Panc1 (cell line): ENCODE data around the gene TMA16. TPM values are rescaled to one million over a fixed set of nuclear protein-coding genes. Genes with fewer than 3 reads are reported as not detected.
"Not testable (repeated sequence)": the region's sequence is repeated elsewhere in the genome, so short reads cannot be mapped to it uniquely, and the experiment has no call there.

Experiments
- ATAC-seq: fragments of 200-7000 bp; cut with Tn5 transposase; 2 replicates; pipeline ENCODE4 v1.9.1; 2020; ENCODE audit warnings: mild to moderate bottlenecking, moderate library complexity
- Bru-seq: library from RNA; stranded (reverse); fragments of 400-500 nt; gene quantifications from one replicate; lab custom pipeline; 2021; lab: Mats Ljungman, UMichigan
- BruChase-seq, 2 experiments: library from RNA; stranded (reverse); fragments of 400-500 nt; gene quantifications; one replicate each; lab custom pipeline; 2021; lab: Mats Ljungman, UMichigan
- BruUV-seq: library from RNA; stranded (reverse); fragments of 400-500 nt; replicated peaks from 2 replicates; lab custom pipeline; 2021; lab: Mats Ljungman, UMichigan
- CTCF ChIA-PET: fragments of 300-600 bp; sonication (Branson Sonifier 250); formaldehyde crosslinking; loops from one replicate; lab custom pipeline; 2022; ENCODE audit warnings: antibody characterized with exemption; lab: Charles Lee
- POLR2A ChIA-PET: fragments of 300-600 bp; sonication (Branson Sonifier 250); formaldehyde crosslinking; loops from one replicate; lab custom pipeline; 2022; ENCODE audit warnings: antibody characterized with exemption; lab: Charles Lee
- DNase-seq: peaks from one replicate; pipeline ENCODE4 v3.0.0-alpha.2; 2010; ENCODE audit warnings: low read depth, low spot score
- H3K27ac ChIP-seq: 2 replicates; pipeline ENCODE4 v1.5.1; 2011; ENCODE audit warnings: mild to moderate bottlenecking, low read length, inconsistent platforms
- H3K27me3 ChIP-seq: fragments of 200-500 bp; sonication (Bioruptor generic); 2 replicates; pipeline ENCODE4 v1.6.0; 2014; ENCODE audit warnings: low read length, inconsistent platforms; ENCODE audit not compliant: control insufficient read depth, insufficient read depth
- H3K36me3 ChIP-seq: fragments of 200-500 bp; sonication (Bioruptor generic); 2 replicates; pipeline ENCODE4 v1.5.1; 2014; ENCODE audit warnings: inconsistent platforms, mild to moderate bottlenecking, low read length, moderate library complexity; ENCODE audit not compliant: control insufficient read depth, insufficient read depth
- H3K4me1 ChIP-seq: 2 replicates; pipeline ENCODE4 v1.5.1; 2011; ENCODE audit warnings: inconsistent platforms, mild to moderate bottlenecking, low read length, moderate library complexity; ENCODE audit not compliant: control insufficient read depth, insufficient read depth
- H3K4me3 ChIP-seq, 2 experiments: 2 replicates each; pipeline ENCODE4 v1.5.1; 2011 to 2012; ENCODE audit warnings: low read depth in 2 of 2, low read length in 2 of 2, mild to moderate bottlenecking in 2 of 2, inconsistent platforms in 1 of 2, moderate library complexity in 1 of 2
- H3K9me3 ChIP-seq: fragments of 200-500 bp; sonication (Bioruptor generic); 2 replicates; pipeline ENCODE4 v1.5.1; 2014; ENCODE audit warnings: low read depth, mild to moderate bottlenecking, inconsistent platforms, low read length, moderate library complexity; ENCODE audit not compliant: control insufficient read depth, insufficient read depth
- CTCF ChIP-seq: fragments of 450-650 bp; IDR thresholded peaks from 2 replicates; pipeline ENCODE4 v1.5.1; 2017; ENCODE audit warnings: mild to moderate bottlenecking
- POLR2AphosphoS5 ChIP-seq: IDR thresholded peaks from 2 replicates; pipeline ENCODE4 v1.6.1; 2012; ENCODE audit warnings: mild to moderate bottlenecking, low read depth, low read length, moderate library complexity
- REST ChIP-seq, 2 experiments: IDR thresholded peaks; 2 replicates each; pipeline ENCODE4 v1.6.1; 2011 to 2012; ENCODE audit warnings: low read depth in 2 of 2, control low read depth in 1 of 2, low read length in 1 of 2, mild to moderate bottlenecking in 1 of 2, moderate library complexity in 1 of 2; ENCODE audit not compliant: insufficient read depth in 1 of 2
- SIN3A ChIP-seq: IDR thresholded peaks from 2 replicates; pipeline ENCODE4 v1.6.1; 2012; ENCODE audit warnings: low read depth, mild to moderate bottlenecking, low read length, moderate library complexity, borderline replicate concordance; ENCODE audit not compliant: insufficient read depth
- TCF7L2 ChIP-seq: IDR thresholded peaks from 2 replicates; pipeline ENCODE4 v1.6.1; 2011; ENCODE audit warnings: mild to moderate bottlenecking, low read depth, low read length, inconsistent platforms
- in situ Hi-C: cut with HindIII; loops from 2 replicates; pipeline ENCODE4 v1.10.0; 2016; ENCODE audit warnings: low sequenced_read_pairs, low pct_unique_long_range_greater_than_20kb
- intact Hi-C: fragments of 100-400 bp; cut with micrococcal nuclease; formaldehyde crosslinking; loops from one replicate; pipeline ENCODE4 v1.10.0; 2022; ENCODE audit not compliant: unreplicated experiment
- long read RNA-seq: library from polyadenylated mRNA; unstranded; transcript quantifications from one replicate; pipeline ENCODE4 v2.0.0, GENCODE V29; 2021; ENCODE audit not compliant: unreplicated experiment
- polyA plus RNA-seq: library from polyadenylated mRNA; unstranded; fragments of >200 nt; gene quantifications from one replicate; pipeline ENCODE4 v1.2.1, GENCODE V29; 2012; ENCODE audit warnings: missing spikeins; ENCODE audit not compliant: insufficient read length
- total RNA-seq: library from RNA; stranded (reverse); gene quantifications from one replicate; pipeline ENCODE4 v1.2.1, GENCODE V29; 2021; ENCODE audit not compliant: unreplicated experiment

Gene TMA16
- total RNA-seq (26.9 TPM), Bru-seq, nascent RNA (percentile 91 among the genes with signal in this experiment), BruChase-seq, experiment 1, labeled RNA remaining after a 2-hour chase (percentile 83 among the genes with signal in this experiment), BruChase-seq, experiment 2, labeled RNA remaining after a 6-hour chase (percentile 80 among the genes with signal in this experiment)
- polyA plus RNA-seq = 25.3 TPM
- long read RNA-seq, transcript TMA16-201 (7 exons, 1,978 nt) = major isoform, 30 of 57 reads
- long read RNA-seq, partial matches to known transcripts = 16 of 57 reads
- long read RNA-seq, other reads (novel, unspliced or antisense) = 10 of 57 reads

- BruUV-seq = TSS peak; percentile 83
- ATAC-seq (peak; percentile 96), DNase-seq (peak; percentile 77)
- TF ChIP-seq CTCF (no peak), POLR2AphosphoS5 (peak; percentile 89), REST (IDR thresholded peaks at IDR 0.05; ENCODE audit: insufficient read depth in 1 of 2, low read depth in 2 of 2, low read length in 1 of 2) (no peak), SIN3A (0 out of 2 replicates have a peak, but pooled peaks have one; percentile 38), TCF7L2 (0 out of 2 replicates have a peak, but pooled peaks have one; percentile 17)
- Histone ChIP-seq H3K27ac (peak within 1 kb of the TSS; percentile 95), H3K27me3 (no peaks in the 10 kb centered on the region), H3K4me1 (peaks cover 4% of the 10 kb centered on the region; the same call in 1 of the 2 replicates), H3K9me3 (no peaks in the 10 kb centered on the region), H3K4me3 (peak within 1 kb of the TSS; percentile 82 to 83), H3K36me3 (peaks cover 6% of the 10 kb centered on the region; the same call in 1 of the 2 replicates)
- intact Hi-C loops = no loop called here
- POLR2A ChIA-PET = interaction anchor here (0.6 to 0.9 kb wide), 2 partner anchors 11 to 1273 kb away, joined by 4 read pairs; no protein-coding TSS in a partner anchor
- in situ Hi-C loops = no loop called here
- CTCF ChIA-PET = interaction anchor here (0.6 to 1.2 kb wide), 3 partner anchors 52 to 162 kb away, joined by 3 to 9 read pairs (median 3); partner anchors contain the start of gene NPY1R
Measured at GRCh38 chr4:163494360-163495241, at the start of gene TMA16. Gene TMA16, plus strand, starts transcription at chr4:163494690. Its CDS starts 112 bp downstream, at chr4:163494802.

- DNase-seq, POLR2A ChIA-PET, H3K27ac ChIP-seq, H3K27me3 ChIP-seq, H3K36me3 ChIP-seq, ATAC-seq, H3K4me1 ChIP-seq, CTCF ChIA-PET, in situ Hi-C loops, BruUV-seq, intact Hi-C loops, H3K9me3 ChIP-seq, H3K4me3 ChIP-seq: not testable (repeated sequence)
Measured at GRCh38 chr4:163447023-163447422, 47.5 kb upstream of the TMA16 start.
